GM23338 (cell line): Measurements from ENCODE around the gene RAB5B.

Experiments used
- EZH2 ChIP-seq: fragments of 200-600 bp; sonication (generic); IDR thresholded peaks from one replicate; pipeline ENCODE4 v1.8.0; 2017; ENCODE audit warnings: antibody characterized with exemption, mild to moderate bottlenecking, low read depth; ENCODE audit not compliant: unreplicated experiment
- TF ChIP-seq, protein P1 (sequence below), 2 experiments: fragments of 200-600 bp in 1 of 2; sonication (generic) in 1 of 2; conservative IDR thresholded peaks; 2 replicates each; pipeline versions ENCODE4 v1.5.1 to v1.6.1; 2016 to 2017; ENCODE audit warnings: antibody characterized with exemption in 2 of 2, low read depth in 2 of 2, mild to moderate bottlenecking in 2 of 2, moderate library complexity in 1 of 2

GRCh38 chr12:55982319-55982936, 8.6 kb downstream of the RAB5B start:
- no peak for TF ChIP-seq EZH2
- TF ChIP-seq, protein P1, sequence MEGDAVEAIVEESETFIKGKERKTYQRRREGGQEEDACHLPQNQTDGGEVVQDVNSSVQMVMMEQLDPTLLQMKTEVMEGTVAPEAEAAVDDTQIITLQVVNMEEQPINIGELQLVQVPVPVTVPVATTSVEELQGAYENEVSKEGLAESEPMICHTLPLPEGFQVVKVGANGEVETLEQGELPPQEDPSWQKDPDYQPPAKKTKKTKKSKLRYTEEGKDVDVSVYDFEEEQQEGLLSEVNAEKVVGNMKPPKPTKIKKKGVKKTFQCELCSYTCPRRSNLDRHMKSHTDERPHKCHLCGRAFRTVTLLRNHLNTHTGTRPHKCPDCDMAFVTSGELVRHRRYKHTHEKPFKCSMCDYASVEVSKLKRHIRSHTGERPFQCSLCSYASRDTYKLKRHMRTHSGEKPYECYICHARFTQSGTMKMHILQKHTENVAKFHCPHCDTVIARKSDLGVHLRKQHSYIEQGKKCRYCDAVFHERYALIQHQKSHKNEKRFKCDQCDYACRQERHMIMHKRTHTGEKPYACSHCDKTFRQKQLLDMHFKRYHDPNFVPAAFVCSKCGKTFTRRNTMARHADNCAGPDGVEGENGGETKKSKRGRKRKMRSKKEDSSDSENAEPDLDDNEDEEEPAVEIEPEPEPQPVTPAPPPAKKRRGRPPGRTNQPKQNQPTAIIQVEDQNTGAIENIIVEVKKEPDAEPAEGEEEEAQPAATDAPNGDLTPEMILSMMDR (conservative IDR thresholded peaks at IDR 0.05; ENCODE audit: low read depth in 2 of 2), result no peak
